ENCODE results near the gene OSBPL9.

DNA sequence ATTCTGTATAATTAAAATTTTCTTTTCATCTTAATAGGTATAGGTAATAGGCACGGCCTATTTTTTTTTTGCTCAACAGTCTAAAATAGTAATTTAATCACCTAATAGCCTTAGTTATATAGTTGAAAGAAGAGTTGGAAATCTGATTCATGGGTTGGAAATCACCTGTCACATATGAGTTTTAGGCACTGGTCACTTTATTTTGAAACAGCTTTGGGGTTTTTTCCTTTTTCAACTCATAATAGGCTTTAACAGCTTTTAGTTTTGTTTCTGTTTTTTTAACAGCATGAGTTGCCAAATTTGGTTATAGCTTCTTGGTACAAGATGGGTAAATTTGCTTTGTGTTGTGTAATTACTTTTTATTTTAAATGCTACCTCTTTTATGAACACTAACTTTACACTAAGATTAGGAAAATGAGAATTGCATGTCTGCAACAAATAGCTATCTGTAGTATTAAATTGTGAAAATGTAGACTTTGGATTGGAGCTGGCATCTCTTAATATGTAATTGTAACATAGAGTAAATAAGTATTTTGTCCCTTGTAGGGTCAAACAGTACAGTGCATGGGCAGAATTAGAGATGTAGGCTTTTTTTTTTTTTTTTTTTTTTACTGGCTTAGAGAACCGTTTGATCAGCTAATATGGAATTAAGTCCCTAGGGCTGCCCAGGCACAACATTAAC, 109.8 kb downstream of the OSBPL9 start:
- TF ChIP-seq, protein P1, sequence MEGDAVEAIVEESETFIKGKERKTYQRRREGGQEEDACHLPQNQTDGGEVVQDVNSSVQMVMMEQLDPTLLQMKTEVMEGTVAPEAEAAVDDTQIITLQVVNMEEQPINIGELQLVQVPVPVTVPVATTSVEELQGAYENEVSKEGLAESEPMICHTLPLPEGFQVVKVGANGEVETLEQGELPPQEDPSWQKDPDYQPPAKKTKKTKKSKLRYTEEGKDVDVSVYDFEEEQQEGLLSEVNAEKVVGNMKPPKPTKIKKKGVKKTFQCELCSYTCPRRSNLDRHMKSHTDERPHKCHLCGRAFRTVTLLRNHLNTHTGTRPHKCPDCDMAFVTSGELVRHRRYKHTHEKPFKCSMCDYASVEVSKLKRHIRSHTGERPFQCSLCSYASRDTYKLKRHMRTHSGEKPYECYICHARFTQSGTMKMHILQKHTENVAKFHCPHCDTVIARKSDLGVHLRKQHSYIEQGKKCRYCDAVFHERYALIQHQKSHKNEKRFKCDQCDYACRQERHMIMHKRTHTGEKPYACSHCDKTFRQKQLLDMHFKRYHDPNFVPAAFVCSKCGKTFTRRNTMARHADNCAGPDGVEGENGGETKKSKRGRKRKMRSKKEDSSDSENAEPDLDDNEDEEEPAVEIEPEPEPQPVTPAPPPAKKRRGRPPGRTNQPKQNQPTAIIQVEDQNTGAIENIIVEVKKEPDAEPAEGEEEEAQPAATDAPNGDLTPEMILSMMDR (conservative IDR thresholded peaks at IDR 0.05; ENCODE audit: low read length), result no peak
- TF ChIP-seq EZH2phosphoT487 (IDR thresholded peaks at IDR 0.05; ENCODE audit: borderline replicate concordance, low read depth, low read length), result no peak

Measured in OCI-LY7 (cell line).